HepG2 (cell line): ENCODE measurements around the gene SHOX. TPM values are rescaled to one million over a fixed set of nuclear protein-coding genes. Genes with fewer than 3 reads are reported as not detected.

ENCODE experiments used
- ATAC-seq: fragments of 200-7000 bp; cut with Tn5 transposase; 3 replicates; pipeline ENCODE4 v1.9.1; 2020; ENCODE audit warnings: mild to moderate bottlenecking, moderate library complexity
- BruUV-seq: library from RNA; stranded (reverse); fragments of 400-500 nt; replicated peaks from 2 replicates; lab custom pipeline; 2021; lab: Mats Ljungman, UMichigan
- CTCF ChIA-PET: fragments of 300-600 bp; formaldehyde crosslinking; extraction: SDS; loops from one replicate; lab custom pipeline; 2021; ENCODE audit warnings: low total read pairs, inconsistent platforms, low intra/inter-chr PET ratio; lab: Yijun Ruan, JAX
- POLR2A ChIA-PET: fragments of 350-600 bp; sonication (Branson Sonifier 250); formaldehyde crosslinking; loops from one replicate; lab custom pipeline; 2020; ENCODE audit warnings: antibody characterized with exemption, inconsistent platforms; lab: Yijun Ruan, JAX
- DNase-seq: peaks from one replicate; pipeline ENCODE4 v3.0.0-alpha.2; 2015; ENCODE audit warnings: low spot score
- FAIRE-seq: peaks from 3 replicates; lab custom pipeline; 2011; peaks lifted over from hg19 to GRCh38; lab: Jason Lieb, UNC
- H2AFZ ChIP-seq: one replicate; pipeline ENCODE4 v1.6.1; 2011; ENCODE audit warnings: low read length, inconsistent platforms
- H3K27ac ChIP-seq: fragments of 300-600 bp; 3 replicates; pipeline ENCODE4 v1.8.0; 2011; ENCODE audit warnings: mixed run types, mild to moderate bottlenecking, mixed read lengths, low read length, inconsistent platforms; ENCODE audit not compliant: insufficient read depth; ENCODE audit errors: extremely low read length
- H3K27me3 ChIP-seq, 2 experiments: fragments of 200-600 bp in 1 of 2; 2 replicates in 1 of 2; 3 replicates in 1 of 2; pipeline versions ENCODE4 v1.6.0 to v1.8.0; 2011; ENCODE audit warnings: low read length in 2 of 2, mild to moderate bottlenecking in 2 of 2, moderate library complexity in 2 of 2, inconsistent platforms in 1 of 2; ENCODE audit not compliant: insufficient read depth in 2 of 2, control insufficient read depth in 1 of 2
- H3K36me3 ChIP-seq, 2 experiments: fragments of 200-600 bp in 1 of 2; replicated peaks in 1 of 2; 2 replicates in 1 of 2; 3 replicates in 1 of 2; pipeline versions ENCODE4 v1.5.1 to v1.8.0; 2011; ENCODE audit warnings: low read length in 2 of 2, inconsistent platforms in 1 of 2; ENCODE audit not compliant: insufficient read depth in 2 of 2, control insufficient read depth in 1 of 2
- H3K4me1 ChIP-seq: 2 replicates; pipeline ENCODE4 v1.5.1; 2012; ENCODE audit warnings: low read length, inconsistent platforms; ENCODE audit not compliant: insufficient read depth
- H3K4me2 ChIP-seq: 2 replicates; pipeline ENCODE4 v1.6.0; 2011; ENCODE audit warnings: low read depth, low read length, inconsistent platforms
- H3K4me3 ChIP-seq, 3 experiments: fragments of 200-600 bp in 1 of 3; sonication (generic), shearing (Covaris generic) in 1 of 3; replicated peaks in 1 of 3; 2 replicates each; pipeline ENCODE4 v1.5.1; 2011 to 2016; ENCODE audit warnings: low read length in 3 of 3, inconsistent platforms in 2 of 3, low read depth in 2 of 3, mild to moderate bottlenecking in 2 of 3, control low read depth in 1 of 3, mixed read lengths in 1 of 3; ENCODE audit not compliant: insufficient read depth in 1 of 3
- H3K79me2 ChIP-seq: one replicate; pipeline ENCODE4 v1.6.1; 2011; ENCODE audit warnings: low read length, inconsistent platforms; ENCODE audit not compliant: insufficient read depth
- H3K9ac ChIP-seq: 2 replicates; pipeline ENCODE4 v1.6.0; 2011; ENCODE audit warnings: mild to moderate bottlenecking, low read depth, low read length, inconsistent platforms; ENCODE audit not compliant: insufficient read depth
- H3K9me3 ChIP-seq: 2 replicates; pipeline ENCODE4 v1.5.1; 2012; ENCODE audit warnings: mild to moderate bottlenecking, low read length
- H4K20me1 ChIP-seq: 2 replicates; pipeline ENCODE4 v1.6.0; 2011; ENCODE audit warnings: inconsistent platforms, mild to moderate bottlenecking, low read length, moderate library complexity; ENCODE audit not compliant: insufficient read depth
- MNT ChIP-seq: fragments of 450-650 bp; IDR thresholded peaks from 2 replicates; pipeline ENCODE4 v1.6.1; 2016
- TBX2 ChIP-seq: sonication (generic); formaldehyde crosslinking; IDR thresholded peaks from 2 replicates; pipeline ENCODE4 v1.5.0; 2020; ENCODE audit warnings: missing genetic modification reagents, mild to moderate bottlenecking, borderline replicate concordance
- ZFP36L2 ChIP-seq: sonication (generic); formaldehyde crosslinking; IDR thresholded peaks from 2 replicates; pipeline ENCODE4 v1.4.0; 2020; ENCODE audit warnings: missing genetic modification reagents
- ZFY ChIP-seq: sonication (generic); formaldehyde crosslinking; IDR thresholded peaks from 2 replicates; pipeline ENCODE4 v1.4.0; 2020; ENCODE audit warnings: missing genetic modification reagents
- ZNF124 ChIP-seq: sonication (generic); formaldehyde crosslinking; IDR thresholded peaks from 2 replicates; pipeline ENCODE4 v1.4.0; 2020; ENCODE audit warnings: missing genetic modification reagents
- ZNF781 ChIP-seq: sonication (generic); formaldehyde crosslinking; IDR thresholded peaks from 2 replicates; pipeline ENCODE4 v1.5.1; 2020; ENCODE audit warnings: borderline replicate concordance, mild to moderate bottlenecking, missing genetic modification reagents; ENCODE audit errors: not compliant biosample characterization
- ZUFSP ChIP-seq: sonication (generic); formaldehyde crosslinking; IDR thresholded peaks from 2 replicates; pipeline ENCODE4 v1.9.0; 2021; ENCODE audit warnings: missing genetic modification reagents, mild to moderate bottlenecking, borderline replicate concordance
- WGBS: methylation state at CpG from one replicate; pipeline ENCODE4 v1.1.6; 2017; ENCODE audit warnings: low lambda C conversion rate; 5-methylcytosine and 5-hydroxymethylcytosine counted together
- in situ Hi-C: cut with HindIII; loops from 2 replicates; pipeline ENCODE4 v1.10.0; 2017; ENCODE audit warnings: low pct_unique_long_range_greater_than_20kb; ENCODE audit not compliant: extremely low pct_ligation_motif_present
- intact Hi-C: fragments of 100-400 bp; cut with micrococcal nuclease; formaldehyde crosslinking; loops from one replicate; pipeline ENCODE4 v1.10.0; 2022; ENCODE audit not compliant: unreplicated experiment
- polyA plus RNA-seq, 8 experiments: library from polyadenylated mRNA; depleted of rRNA in 3 of 8; stranded (reverse) in 7 of 8; unstranded in 1 of 8; fragments of >200 nt; fragmentation: Illumina TruSeq in 4 of 8; extraction: Trizol in 4 of 8; gene quantifications; 2 replicates each; pipeline versions ENCODE4 v1.2.1 to v1.2.3, GENCODE V29; 2011 to 2016; ENCODE audit warnings: low read depth in 4 of 8, missing spikeins in 1 of 8, mixed read lengths in 1 of 8; ENCODE audit not compliant: insufficient read depth in 1 of 8
- total RNA-seq, 5 experiments: library from RNA; depleted of rRNA; stranded (reverse); fragments of >200 nt; fragmentation: Illumina TruSeq; extraction: Trizol; gene quantifications; 2 replicates each; pipeline ENCODE4 v1.2.3, GENCODE V29; 2016; ENCODE audit warnings: low read depth in 1 of 5

The SHOX gene
- total and polyA plus RNA-seq, 2 of the 13 experiments (the other 11 are each of a cell fraction or from before 2014, with no cell fraction given) = not detected

GRCh38 chrX:677376-677775, 46.8 kb downstream of the SHOX start:
- no peaks in the 10 kb centered on the region for H3K4me1 ChIP-seq
- H3K4me2 ChIP-seq = no peak overlapping the region
- H2AFZ ChIP-seq = no peak overlapping the region
- H3K9me3 ChIP-seq = no peaks in the 10 kb centered on the region
- no TSS peak for BruUV-seq
- no peak for ATAC-seq
- no peaks in the 10 kb centered on the region for H3K36me3 ChIP-seq
- FAIRE-seq = no peak
- H3K27ac ChIP-seq = no peak overlapping the region
- POLR2A ChIA-PET = no interaction called here
- TF ChIP-seq ZFP36L2 (CRISPR knock-in tag) (no peak), ZNF124 (CRISPR knock-in tag) (no peak), ZNF781 (CRISPR knock-in tag) (no peak), TBX2 (CRISPR knock-in tag) (no peak), ZUFSP (CRISPR knock-in tag) (no peak)
- no peaks in the 10 kb centered on the region for H4K20me1 ChIP-seq
- peaks cover 1 to 11% of the 10 kb centered on the region in 2 experiments; a peak in 2 of 5 replicates for H3K27me3 ChIP-seq
- no peak for DNase-seq
- no peaks in the 10 kb centered on the region for H3K79me2 ChIP-seq
- WGBS = 25% methylated on average over 7 of the region's 13 CpGs
- H3K9ac ChIP-seq = no peak overlapping the region
- no peak overlapping the region for H3K4me3 ChIP-seq
- intact Hi-C loops (no loop called here), in situ Hi-C loops (no loop called here)
- CTCF ChIA-PET = no interaction called here

GRCh38 chrX:679291-679979, 48.8 kb downstream of the SHOX start:
- Histone ChIP-seq H3K9me3 (no peaks in the 10 kb centered on the region), H3K79me2 (no peaks in the 10 kb centered on the region), H4K20me1 (no peaks in the 10 kb centered on the region), H2AFZ (no peak overlapping the region), H3K4me2 (no peak overlapping the region), H3K27me3 (peaks cover 1 to 14% of the 10 kb centered on the region in 2 experiments; a peak in 3 of 5 replicates), H3K27ac (no peak overlapping the region), H3K36me3 (no peaks in the 10 kb centered on the region), H3K9ac (no peak overlapping the region), H3K4me1 (no peaks in the 10 kb centered on the region), H3K4me3 (no peak overlapping the region)
- 65% methylated on average over 33 of the region's 39 CpGs for WGBS
- in situ Hi-C loops = no loop called here
- ChIA-PET POLR2A (no interaction called here), CTCF (no interaction called here)
- intact Hi-C loops = no loop called here
- DNase-seq (no peak), FAIRE-seq (no peak), ATAC-seq (no peak)
- TF ChIP-seq MNT = peak; percentile 74
- TF ChIP-seq ZFY (CRISPR knock-in tag) = no peak
- no TSS peak for BruUV-seq
